Measurements from ENCODE around the gene IL19.

GRCh38 chr1:206863266-206863665 is 92.7 kb downstream of the IL19 start:
- TF ChIP-seq CTCF (IDR thresholded peaks at IDR 0.05; ENCODE audit: low read length) (no peak), EZH2 (IDR thresholded peaks at IDR 0.05; ENCODE audit: borderline replicate concordance, low read length) (no peak)
